Activated effector memory CD4-positive, alpha-beta T cell treated with anti-CD3 and anti-CD28 coated beads, Interleukin-2, amount 50 U/mL, for 16 hours (primary cell): ENCODE data around the gene PCDHA1.
"Not testable (repeated sequence)": the region's sequence is repeated elsewhere in the genome, so short reads cannot be mapped to it uniquely, and the experiment has no call there.

Experiments
- DNase-seq: peaks from one replicate; pipeline ENCODE4 v3.0.0-alpha.2; 2020

The PCDHA1 gene

GRCh38 chr5:140785905-140786686 is at the start of gene PCDHA1:
Gene PCDHA1, plus strand, starts transcription at chr5:140786140.
- no peak for DNase-seq

- DNase-seq: no peak
Measured at GRCh38 chr5:140737486-140737885, 48.5 kb upstream of the PCDHA1 start.

- DNase-seq: no peak
Measured at GRCh38 chr5:140741967-140742366, 44.0 kb upstream of the PCDHA1 start.

DNA sequence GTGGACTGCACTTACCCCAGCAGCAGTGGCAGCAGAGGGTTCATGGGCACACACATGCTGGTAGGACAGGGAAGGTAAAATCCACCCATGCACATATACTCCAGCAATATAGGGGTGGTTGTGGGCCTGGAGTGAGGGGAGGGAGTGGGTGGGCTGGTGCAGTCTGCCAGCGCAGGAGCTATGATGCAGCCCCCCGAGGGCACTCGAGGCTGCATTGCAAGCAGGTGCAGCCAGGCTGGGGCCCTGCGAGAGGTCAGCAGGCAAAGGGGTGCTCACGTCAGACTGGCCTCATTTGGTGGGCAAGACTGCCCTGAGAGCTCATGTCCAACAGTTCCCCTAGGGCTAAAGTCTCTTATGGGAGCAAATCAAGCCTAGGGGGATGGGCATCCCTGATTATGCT is 32.4 kb upstream of the PCDHA1 start:
- DNase-seq: no peak

DNA sequence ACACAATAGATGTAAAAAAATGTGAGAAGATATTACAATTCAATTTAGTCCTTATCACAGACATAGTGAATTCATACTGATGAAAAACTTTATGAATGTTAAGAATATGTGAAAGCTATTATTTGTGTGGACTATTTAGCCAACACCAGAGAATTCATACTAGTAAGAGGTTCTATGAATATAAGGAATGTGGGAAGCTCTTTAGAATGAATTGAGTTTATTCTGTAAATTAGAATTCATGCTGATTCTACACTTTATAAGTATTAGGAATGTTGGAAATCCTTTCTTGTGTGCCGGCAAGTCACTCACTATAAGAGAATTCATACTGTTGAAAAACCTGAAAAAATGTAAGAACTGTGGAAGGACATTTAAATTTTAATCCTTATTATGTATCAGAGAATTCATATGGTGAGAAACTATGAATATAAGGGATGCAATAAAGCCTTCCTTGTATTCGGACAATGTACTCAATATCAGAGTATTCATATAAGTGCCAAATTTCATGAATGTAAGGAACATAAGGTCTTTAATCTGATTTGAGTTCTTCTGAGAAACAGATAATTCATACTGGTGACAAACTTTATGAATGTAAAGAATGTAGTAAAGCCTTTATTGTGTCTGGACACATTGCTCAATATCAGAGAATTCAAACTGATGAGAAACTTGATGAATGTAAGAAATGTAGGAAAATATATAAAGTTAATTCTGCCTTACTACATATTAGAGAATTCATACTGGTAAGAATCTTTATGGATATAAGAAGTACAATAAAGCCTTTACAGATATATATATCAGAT is 21.6 kb upstream of the PCDHA1 start:
- DNase-seq: no peak

DNA sequence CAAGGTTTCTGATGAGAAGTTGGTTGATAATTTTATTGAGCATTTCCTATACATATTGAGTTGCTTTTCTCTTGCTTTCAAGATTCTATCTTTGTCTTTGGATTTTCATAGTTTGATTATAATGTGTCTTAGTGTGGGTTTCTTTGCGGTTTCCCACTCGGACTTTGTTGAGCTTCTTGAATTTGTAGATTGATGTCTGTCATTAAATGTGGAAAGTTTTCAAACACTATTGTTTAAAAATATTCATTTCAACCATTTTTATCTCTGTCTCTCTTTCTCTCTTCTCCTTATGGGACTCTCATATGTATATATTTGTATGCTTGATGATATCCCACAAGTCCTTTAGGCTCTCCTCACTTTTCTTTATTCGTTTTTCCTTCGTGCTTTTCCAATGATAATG is 18.5 kb upstream of the PCDHA1 start:
- DNase-seq: no peak

DNA sequence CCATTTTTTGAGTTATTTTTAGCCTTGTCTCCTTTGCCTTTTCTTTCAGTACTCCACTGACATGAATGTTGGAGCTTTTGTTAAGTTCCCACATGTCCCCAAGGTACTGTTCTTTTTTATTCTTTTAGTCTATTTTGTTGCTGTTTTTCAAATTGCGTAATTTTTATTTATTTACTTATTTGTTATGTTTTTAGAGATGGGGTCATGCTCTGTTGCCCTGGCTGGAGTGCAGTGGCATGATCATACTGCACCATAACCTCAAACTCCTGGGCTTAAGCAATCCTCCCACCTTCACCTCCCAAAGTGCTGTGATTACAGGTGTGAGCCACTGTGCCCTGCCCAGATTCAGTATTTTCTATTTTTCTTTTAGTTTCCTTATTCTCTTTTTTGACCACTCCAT is 5.4 kb upstream of the PCDHA1 start:
- no peak for DNase-seq

DNA sequence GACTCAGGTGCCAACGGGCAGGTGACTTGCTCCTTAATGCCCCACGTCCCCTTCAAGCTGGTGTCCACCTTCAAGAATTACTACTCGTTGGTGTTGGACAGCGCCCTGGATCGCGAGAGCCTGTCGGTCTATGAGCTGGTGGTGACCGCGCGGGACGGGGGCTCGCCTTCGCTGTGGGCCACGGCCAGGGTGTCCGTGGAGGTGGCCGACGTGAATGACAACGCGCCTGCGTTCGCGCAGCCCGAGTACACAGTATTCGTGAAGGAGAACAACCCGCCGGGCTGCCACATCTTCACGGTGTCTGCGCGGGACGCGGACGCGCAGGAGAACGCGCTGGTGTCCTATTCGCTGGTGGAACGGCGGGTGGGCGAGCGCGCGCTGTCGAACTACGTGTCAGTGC is 1.5 kb downstream of the PCDHA1 start:
- not testable (repeated sequence) for DNase-seq

DNA sequence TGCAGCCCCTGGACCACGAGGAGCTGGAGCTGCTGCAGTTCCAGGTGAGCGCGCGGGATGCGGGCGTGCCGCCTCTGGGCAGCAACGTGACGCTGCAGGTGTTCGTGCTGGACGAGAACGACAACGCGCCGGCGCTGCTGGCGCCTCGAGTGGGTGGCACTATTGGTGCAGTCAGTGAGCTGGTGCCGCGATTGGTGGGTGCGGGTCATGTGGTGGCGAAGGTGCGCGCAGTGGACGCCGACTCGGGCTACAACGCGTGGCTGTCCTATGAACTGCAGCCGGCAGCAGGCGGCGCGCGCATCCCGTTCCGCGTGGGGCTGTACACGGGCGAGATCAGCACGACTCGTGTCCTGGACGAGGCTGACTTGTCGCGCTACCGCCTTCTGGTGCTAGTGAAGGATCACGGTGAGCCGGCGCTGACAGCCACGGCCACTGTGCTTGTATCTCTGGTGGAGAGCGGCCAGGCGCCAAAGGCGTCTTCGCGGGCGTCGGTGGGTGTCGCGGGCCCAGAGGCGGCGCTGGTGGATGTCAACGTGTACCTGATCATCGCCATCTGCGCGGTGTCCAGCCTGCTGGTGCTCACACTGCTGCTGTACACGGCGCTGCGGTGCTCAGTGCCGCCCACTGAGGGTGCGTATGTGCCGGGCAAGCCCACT is 2.0 kb downstream of the PCDHA1 start:
- not testable (repeated sequence) for DNase-seq

- no peak for DNase-seq
Measured at GRCh38 chr5:140791089-140791488, 5.1 kb downstream of the PCDHA1 start.

- no peak for DNase-seq
Measured at GRCh38 chr5:140794595-140795258, 8.8 kb downstream of the PCDHA1 start, which contains the start of gene PCDHA2. Gene PCDHA2, plus strand, starts transcription at chr5:140794852.

DNA sequence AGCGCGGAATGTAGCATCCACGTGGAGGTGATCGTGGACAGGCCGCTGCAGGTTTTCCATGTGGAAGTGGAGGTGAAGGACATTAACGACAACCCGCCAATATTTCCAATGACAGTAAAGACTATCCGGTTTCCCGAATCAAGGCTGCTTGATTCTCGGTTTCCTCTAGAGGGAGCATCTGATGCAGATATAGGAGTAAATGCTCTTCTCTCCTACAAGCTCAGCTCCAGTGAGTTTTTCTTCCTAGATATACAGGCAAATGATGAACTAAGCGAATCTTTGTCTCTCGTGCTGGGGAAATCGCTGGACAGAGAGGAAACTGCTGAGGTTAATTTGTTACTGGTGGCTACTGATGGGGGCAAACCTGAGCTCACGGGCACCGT is 9.3 kb downstream of the PCDHA1 start:
- DNase-seq: no peak

DNA sequence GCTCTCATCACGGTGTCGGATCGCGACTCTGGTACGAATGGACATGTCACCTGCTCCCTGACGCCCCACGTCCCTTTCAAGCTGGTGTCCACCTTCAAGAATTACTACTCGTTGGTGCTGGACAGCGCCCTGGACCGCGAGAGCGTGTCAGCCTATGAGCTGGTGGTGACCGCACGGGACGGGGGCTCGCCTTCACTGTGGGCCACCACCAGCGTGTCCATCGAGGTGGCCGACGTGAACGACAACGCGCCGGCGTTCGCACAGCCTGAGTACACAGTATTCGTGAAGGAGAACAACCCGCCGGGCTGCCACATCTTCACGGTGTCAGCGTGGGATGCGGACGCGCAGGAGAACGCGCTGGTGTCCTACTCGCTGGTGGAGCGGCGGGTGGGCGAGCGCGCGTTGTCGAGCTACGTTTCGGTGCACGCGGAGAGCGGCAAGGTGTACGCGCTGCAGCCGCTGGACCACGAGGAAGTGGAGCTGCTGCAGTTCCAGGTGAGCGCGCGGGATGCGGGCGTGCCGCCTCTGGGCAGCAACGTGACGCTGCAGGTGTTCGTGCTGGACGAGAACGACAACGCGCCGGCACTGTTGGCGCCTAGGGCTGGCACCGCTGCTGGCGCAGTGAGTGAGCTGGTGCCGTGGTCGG is 10.3 kb downstream of the PCDHA1 start:
- peak; percentile 56 for DNase-seq

GRCh38 chr5:140796718-140797095 is 10.8 kb downstream of the PCDHA1 start:
- no peak for DNase-seq

GRCh38 chr5:140800816-140801493 is 15.0 kb downstream of the PCDHA1 start, which contains the start of gene PCDHA3:
Gene PCDHA3, plus strand, starts transcription at chr5:140801057.
- DNase-seq: no peak

DNA sequence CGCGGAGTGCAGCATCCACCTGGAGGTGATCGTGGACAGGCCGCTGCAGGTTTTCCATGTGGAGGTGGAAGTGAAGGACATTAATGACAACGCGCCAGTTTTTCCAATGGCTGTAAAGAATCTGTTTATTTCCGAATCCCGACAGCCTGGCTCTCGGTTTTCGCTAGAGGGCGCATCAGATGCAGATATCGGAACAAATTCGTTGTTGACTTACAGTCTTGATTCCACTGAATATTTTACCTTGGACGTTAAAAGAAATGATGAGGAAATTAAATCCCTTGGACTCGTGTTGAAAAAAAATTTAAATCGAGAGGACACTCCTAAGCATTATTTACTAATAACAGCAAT is 15.5 kb downstream of the PCDHA1 start:
- no peak for DNase-seq

GRCh38 chr5:140802381-140802780 is 16.4 kb downstream of the PCDHA1 start:
- DNase-seq: not testable (repeated sequence)

DNA sequence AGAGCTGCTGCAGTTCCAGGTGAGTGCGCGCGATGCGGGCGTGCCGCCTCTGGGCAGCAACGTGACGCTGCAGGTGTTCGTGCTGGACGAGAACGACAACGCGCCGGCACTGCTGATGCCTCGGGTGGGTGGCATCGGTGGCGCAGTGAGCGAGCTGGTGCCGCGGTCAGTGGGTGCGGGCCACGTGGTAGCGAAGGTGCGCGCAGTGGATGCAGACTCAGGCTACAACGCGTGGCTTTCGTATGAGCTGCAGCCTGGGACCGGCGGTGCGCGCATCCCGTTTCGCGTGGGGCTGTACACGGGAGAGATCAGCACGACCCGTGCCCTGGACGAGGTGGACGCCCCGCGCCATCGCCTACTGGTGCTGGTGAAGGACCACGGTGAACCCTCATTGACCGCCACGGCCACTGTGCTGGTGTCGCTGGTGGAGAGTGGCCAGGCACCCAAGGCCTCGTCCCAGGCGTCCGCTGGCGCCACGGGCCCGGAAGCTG is 16.9 kb downstream of the PCDHA1 start:
- DNase-seq: no peak

GRCh38 chr5:140806834-140807775 is 21.2 kb downstream of the PCDHA1 start, which contains the start of gene PCDHA4:
Gene PCDHA4, plus strand, starts transcription at chr5:140807068.
- DNase-seq: no peak

GRCh38 chr5:140808241-140808888 is 22.4 kb downstream of the PCDHA1 start:
- DNase-seq: not testable (repeated sequence)
